Adipocyte (in vitro differentiated cells): ENCODE results near the gene SND1.
A peak's percentile ranks its signal among the peaks of the same experiment; 100 is the strongest.

Source experiments
- DNase-seq: peaks from one replicate; pipeline ENCODE4 v3.0.0-alpha.2; 2015; ENCODE audit warnings: low read depth
- H3K27me3 ChIP-seq: replicated peaks from 2 replicates; pipeline ENCODE4 v1.7.0; 2013; ENCODE audit warnings: mild to moderate bottlenecking, low read length, moderate library complexity; ENCODE audit not compliant: control insufficient read depth, insufficient read depth
- H3K36me3 ChIP-seq: 2 replicates; pipeline ENCODE4 v1.7.0; 2013; ENCODE audit warnings: low read length, mild to moderate bottlenecking, moderate library complexity; ENCODE audit not compliant: control insufficient read depth, insufficient read depth, severe bottlenecking
- H3K4me1 ChIP-seq: 2 replicates; pipeline ENCODE4 v1.7.0; 2013; ENCODE audit warnings: mild to moderate bottlenecking, low read length, moderate library complexity; ENCODE audit not compliant: control insufficient read depth, insufficient read depth
- H3K4me3 ChIP-seq: 2 replicates; pipeline ENCODE4 v1.7.0; 2013; ENCODE audit warnings: mild to moderate bottlenecking, low read length, moderate library complexity
- H3K9ac ChIP-seq: 2 replicates; pipeline ENCODE4 v1.7.0; 2013; ENCODE audit warnings: mild to moderate bottlenecking, low read length, moderate library complexity
- H3K9me3 ChIP-seq: 2 replicates; pipeline ENCODE4 v1.7.0; 2013; ENCODE audit warnings: mild to moderate bottlenecking, low read length, moderate library complexity; ENCODE audit not compliant: control insufficient read depth

SND1 gene

DNA sequence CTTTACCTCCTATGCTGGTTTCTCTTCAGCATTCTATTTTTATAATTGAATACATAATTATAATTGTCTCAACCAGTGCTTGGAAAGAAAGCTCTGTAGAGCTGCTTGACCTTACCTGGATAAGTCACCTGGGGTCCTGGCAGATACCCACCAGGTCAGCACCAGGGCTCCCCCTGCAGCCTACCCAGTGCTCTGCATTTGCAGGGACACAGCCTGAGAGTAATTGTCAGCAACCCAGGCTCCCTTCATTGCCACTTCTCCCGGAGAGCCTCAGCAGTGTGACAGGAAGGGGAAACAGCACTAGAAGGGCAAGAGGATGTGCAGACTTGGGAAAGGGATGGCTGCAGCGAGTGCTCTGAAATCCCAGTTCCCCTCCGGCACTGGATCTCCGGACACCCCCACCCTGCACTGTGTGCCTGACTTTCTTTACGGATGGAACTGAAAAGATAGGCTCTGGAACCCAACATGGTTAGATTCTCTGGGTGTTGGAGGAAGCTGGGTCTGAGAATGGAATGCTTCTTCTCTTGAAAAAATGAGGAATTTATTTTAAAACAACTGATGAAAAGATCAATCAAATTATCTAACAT lies 22.6 kb upstream of the SND1 start:
- Histone ChIP-seq H3K27me3 (no peaks in the 10 kb centered on the region), H3K9ac (no peak overlapping the region), H3K4me3 (no peak overlapping the region), H3K9me3 (no peaks in the 10 kb centered on the region), H3K36me3 (no peaks in the 10 kb centered on the region), H3K4me1 (peaks cover 8% of the 10 kb centered on the region)
- DNase-seq: no peak

DNA sequence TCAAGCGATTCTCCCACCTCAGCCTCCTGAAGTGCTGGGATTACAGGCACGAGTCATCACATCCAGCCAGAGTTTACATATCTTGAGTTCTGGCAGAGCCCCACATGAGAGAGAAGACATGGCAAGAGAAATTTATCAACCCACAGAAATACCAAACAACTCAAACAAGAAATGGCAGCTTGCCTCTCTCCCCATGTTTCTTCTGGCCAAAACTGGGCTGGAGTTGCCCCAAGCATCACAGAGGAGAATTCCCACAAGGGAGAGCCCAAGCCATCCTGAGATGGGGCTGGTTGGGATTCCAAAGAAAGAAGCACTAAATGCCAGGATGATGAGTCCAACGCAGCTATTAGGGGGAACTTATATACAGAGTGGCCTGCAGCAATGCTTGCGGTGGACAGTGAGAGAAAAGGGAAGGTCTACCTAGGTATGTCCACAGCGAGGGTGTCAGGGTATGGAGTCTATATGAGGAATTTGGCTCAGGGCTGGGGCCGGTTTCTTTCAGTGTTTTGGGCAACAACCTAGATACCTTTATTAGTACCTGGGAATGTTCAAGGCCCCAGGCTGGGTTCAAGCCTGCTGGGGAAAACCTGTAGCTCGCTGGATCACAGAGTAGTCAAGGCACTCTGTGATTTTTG lies 19.6 kb upstream of the SND1 start:
- Histone ChIP-seq H3K36me3 (no peaks in the 10 kb centered on the region), H3K27me3 (no peaks in the 10 kb centered on the region), H3K9me3 (no peaks in the 10 kb centered on the region), H3K4me3 (no peak overlapping the region), H3K4me1 (peaks cover 17% of the 10 kb centered on the region), H3K9ac (no peak overlapping the region)
- DNase-seq: peak; percentile 44

DNA sequence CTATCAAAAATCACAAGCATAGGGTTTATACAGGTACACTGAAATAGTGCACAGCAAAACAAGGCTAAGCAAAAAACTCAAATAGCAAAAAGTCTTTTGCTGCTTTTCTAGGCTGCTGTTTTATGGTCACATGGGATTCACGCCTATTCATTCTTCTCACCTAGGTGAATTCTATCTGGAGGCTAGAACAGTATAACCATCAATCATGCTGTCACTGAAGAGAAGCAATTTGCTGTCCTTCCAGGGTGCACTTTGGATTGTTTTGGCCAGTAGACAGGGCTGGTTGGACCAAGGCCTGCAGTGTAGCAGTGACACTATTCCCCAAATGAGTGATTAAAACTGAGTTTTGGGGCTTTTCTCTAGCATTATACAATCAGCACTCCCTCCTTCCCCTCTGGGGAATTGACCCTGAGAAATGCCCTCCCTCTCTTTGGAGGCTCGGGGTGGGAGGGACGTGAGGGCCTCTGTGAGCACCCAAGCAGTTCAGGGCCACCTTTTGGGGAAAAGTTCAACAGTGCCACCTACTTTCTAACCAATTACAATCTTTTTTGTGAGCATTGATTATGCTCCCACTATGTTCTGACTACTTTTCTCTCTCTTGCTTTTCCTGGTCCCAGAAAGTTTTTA lies 16.2 kb upstream of the SND1 start:
- Histone ChIP-seq H3K9ac (no peak overlapping the region), H3K27me3 (no peaks in the 10 kb centered on the region), H3K4me1 (peaks cover 17% of the 10 kb centered on the region), H3K4me3 (no peak overlapping the region), H3K36me3 (no peaks in the 10 kb centered on the region), H3K9me3 (no peaks in the 10 kb centered on the region)
- no peak for DNase-seq

DNA sequence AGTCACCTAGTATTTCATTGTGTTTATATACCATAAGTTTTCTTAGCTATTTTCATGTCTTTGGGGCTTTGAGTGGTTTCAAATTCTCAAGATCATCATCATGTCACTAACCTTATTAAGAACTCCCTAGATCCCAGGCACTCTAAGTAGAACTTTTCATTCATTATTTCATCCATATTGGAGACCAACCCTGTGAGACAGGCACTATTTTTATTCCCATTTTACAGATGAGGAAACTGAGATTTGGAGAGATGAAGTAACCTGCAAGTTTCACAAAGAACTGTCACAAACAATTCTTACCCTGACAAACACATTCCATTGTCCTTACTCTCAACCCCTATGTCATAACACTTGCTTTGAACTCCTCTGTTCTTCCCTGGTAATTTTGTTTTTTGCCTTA lies 13.8 kb upstream of the SND1 start:
- Histone ChIP-seq H3K9me3 (no peaks in the 10 kb centered on the region), H3K36me3 (no peaks in the 10 kb centered on the region), H3K27me3 (no peaks in the 10 kb centered on the region), H3K4me3 (no peak overlapping the region), H3K9ac (no peak overlapping the region), H3K4me1 (peaks cover 17% of the 10 kb centered on the region)
- DNase-seq: no peak

DNA sequence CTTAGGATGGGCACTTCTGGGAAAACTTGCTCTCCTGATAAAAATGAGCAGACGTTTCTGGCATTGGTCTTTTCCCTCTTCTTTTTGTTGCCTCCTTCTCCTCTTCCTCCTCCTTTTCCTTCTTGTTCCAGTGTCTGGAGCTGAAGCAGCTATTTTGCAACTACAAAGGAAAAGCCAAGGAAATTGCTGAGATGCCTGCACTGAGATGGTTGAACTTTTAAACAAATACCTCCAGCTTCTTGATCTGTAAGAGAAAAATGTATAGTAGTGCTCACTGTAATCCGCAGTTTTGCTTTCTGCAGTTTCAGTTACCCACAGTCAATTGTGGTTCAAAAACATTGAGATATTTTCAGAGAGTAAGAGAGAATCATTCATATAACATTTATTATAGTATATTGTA lies 7.5 kb upstream of the SND1 start:
- peaks cover 13% of the 10 kb centered on the region for H3K4me1 ChIP-seq
- H3K27me3 ChIP-seq: no peaks in the 10 kb centered on the region

DNA sequence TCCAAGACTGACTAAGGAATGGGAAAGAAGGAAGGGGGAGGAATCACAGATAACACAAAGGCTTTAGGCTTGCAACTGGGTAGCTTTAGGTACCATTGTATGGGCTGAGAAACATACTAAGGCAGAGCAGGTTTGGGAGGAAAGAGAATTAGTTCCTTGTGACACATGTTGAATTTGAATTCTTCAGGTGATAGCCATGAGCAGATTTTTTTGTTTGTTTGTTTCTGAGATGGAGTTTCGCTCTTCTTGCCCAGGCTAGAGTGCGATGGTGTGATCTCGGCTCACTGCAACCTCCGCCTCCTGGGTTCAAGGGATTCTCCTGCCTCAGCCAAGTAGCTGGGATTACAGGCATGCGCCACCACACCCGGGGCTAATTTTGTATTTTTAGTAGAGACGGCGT lies 4.4 kb upstream of the SND1 start:
- Histone ChIP-seq H3K9ac (no peak overlapping the region), H3K9me3 (no peaks in the 10 kb centered on the region), H3K4me1 (peaks cover 12% of the 10 kb centered on the region), H3K4me3 (no peak overlapping the region), H3K27me3 (no peaks in the 10 kb centered on the region), H3K36me3 (no peaks in the 10 kb centered on the region)
- DNase-seq: no peak

More for the DNA sequence above, 7.5 kb upstream of the SND1 start:
- DNase-seq: peak; percentile 56
- no peaks in the 10 kb centered on the region for H3K9me3 ChIP-seq
- peak overlapping the region; percentile 57 for H3K9ac ChIP-seq
- no peak overlapping the region for H3K4me3 ChIP-seq
- H3K36me3 ChIP-seq: no peaks in the 10 kb centered on the region

DNA sequence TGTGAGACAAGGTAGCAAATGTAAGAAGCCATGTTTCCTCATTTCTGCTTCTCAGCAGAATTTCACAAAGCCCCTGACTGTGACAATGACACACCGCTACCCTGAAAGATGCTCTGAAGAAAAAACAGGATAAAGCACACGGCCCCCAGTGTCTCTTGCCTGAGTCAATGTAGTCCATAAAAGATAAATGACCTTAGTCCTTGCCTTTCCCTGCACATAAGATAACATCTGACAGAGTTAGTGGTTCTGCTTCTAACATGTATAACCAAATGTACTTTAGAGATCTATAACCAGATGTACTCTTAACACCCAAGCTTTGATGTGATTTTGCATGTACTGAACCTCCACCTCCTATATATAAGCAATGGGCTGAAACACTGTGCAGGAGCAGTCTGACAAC lies 3.0 kb upstream of the SND1 start:
- DNase-seq: no peak
- peaks cover 23% of the 10 kb centered on the region for H3K4me1 ChIP-seq
- H3K4me3 ChIP-seq: no peak overlapping the region
- H3K27me3 ChIP-seq: no peaks in the 10 kb centered on the region
- H3K36me3 ChIP-seq: no peaks in the 10 kb centered on the region
- H3K9ac ChIP-seq: no peak overlapping the region
- H3K9me3 ChIP-seq: no peaks in the 10 kb centered on the region

DNA sequence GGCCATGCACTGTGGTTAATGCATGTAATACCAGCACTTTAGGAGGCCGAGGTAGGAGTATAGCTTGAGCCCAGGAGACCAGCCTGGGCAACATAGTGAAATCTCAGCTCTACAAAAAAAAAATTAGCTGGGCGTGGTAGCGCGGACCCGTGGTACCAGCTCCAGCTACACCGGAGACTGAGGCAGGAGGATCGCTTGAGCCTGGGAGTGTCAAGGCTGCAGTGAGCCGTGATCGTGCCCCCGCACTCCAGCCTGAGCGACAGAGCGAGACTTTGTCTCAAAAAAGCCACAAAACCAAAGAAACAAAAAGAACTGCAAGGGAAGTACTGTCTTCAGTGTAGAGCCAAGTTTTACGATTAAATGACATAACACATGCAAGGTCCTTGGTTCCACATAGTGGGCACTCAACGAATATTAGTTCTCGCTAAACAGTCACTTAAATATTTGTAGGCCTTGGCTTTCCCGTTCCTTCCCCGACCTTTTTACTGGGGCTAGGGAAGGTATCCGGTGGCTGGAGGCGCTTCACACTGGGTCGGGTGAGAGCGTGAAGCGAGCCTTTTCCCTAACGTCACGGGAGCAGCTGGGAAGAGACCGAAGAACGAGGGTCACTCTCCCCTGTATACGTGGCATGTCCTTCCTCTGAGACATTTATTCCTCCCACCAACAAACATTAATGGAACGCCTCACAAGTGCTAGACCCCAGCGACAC lies 993 bp upstream of the SND1 start:
- peaks cover 33% of the 10 kb centered on the region for H3K4me1 ChIP-seq
- peak overlapping the region; percentile 93 for H3K9ac ChIP-seq
- no peak for DNase-seq
- no peaks in the 10 kb centered on the region for H3K27me3 ChIP-seq
- no peaks in the 10 kb centered on the region for H3K36me3 ChIP-seq
- no peaks in the 10 kb centered on the region for H3K9me3 ChIP-seq
- H3K4me3 ChIP-seq: peak overlapping the region; percentile 94

DNA sequence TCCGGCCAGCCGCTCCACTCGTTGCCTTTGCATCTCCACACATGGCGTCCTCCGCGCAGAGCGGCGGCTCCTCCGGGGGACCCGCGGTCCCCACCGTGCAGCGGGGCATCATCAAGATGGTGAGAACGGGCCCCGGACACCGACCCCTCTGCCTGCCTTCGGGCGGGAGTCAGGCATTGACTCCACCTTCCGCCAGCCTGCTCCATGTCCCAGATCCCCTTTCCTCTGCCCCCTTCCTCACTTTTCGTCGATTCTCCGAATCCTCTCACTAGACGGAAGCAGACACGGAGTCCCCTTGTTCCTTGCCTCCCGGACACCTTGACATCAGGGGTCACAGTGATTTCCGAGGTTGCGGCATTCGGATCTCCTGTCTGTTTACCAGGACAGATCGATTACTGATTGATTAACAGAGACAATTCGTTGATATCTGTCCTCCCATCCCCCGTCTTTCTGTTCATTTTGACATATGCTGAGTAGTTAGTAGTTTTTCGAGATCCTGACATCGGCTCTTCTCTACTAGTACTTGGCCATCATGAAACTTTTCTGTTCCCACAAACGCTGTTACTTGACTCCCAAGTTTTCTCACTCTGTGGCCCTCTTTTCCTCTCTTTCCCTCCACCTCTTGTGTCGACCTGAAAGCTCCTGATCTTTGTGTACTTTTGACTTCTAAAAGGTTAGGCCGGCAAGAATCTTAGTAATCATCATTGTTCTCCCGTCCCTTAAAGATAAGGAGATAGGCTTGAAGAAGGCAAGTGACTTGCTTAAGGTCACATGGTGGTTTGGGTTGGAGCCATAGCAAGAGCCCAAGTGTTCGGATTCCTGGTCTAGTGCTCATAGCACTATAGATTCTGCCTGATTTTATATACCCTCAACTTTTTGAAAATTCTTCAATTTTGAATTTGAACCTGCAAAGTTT lies 597 bp downstream of the SND1 start:
- Histone ChIP-seq H3K27me3 (no peaks in the 10 kb centered on the region), H3K9ac (peak overlapping the region; percentile 93), H3K36me3 (no peaks in the 10 kb centered on the region), H3K4me1 (peaks cover 33% of the 10 kb centered on the region), H3K9me3 (no peaks in the 10 kb centered on the region), H3K4me3 (peak overlapping the region; percentile 94)
- DNase-seq: peak; percentile 65

DNA sequence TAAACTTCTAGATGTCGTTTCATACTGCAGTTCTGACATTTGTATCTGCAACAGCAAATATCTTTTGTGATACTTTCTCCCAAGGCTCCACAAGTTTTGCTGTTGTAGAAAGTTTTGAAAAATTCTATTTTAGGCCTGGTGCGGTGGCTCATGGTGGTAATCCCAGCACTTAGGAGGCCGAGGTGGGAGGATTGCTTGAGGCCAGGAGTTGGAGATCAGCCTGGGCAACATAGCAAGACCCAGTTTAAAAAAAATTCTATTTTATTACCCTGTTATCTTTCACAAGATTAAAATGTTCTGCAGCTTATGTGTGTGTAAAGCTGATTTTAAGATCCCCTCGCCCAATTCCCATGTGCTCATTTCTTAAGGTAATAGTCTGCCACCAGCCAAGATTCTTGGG lies 1.4 kb downstream of the SND1 start:
- Histone ChIP-seq H3K36me3 (peaks cover 3% of the 10 kb centered on the region), H3K9me3 (no peaks in the 10 kb centered on the region), H3K27me3 (no peaks in the 10 kb centered on the region), H3K4me1 (peaks cover 33% of the 10 kb centered on the region), H3K9ac (peak overlapping the region; percentile 93), H3K4me3 (peak overlapping the region; percentile 94)
- no peak for DNase-seq
